T follicular helper cell (primary cell): ENCODE measurements around the gene GABBR2.

ENCODE experiments used
- DNase-seq: peaks from one replicate; pipeline ENCODE4 v3.0.0-alpha.2; 2020; ENCODE audit warnings: low read depth

Gene GABBR2

DNA sequence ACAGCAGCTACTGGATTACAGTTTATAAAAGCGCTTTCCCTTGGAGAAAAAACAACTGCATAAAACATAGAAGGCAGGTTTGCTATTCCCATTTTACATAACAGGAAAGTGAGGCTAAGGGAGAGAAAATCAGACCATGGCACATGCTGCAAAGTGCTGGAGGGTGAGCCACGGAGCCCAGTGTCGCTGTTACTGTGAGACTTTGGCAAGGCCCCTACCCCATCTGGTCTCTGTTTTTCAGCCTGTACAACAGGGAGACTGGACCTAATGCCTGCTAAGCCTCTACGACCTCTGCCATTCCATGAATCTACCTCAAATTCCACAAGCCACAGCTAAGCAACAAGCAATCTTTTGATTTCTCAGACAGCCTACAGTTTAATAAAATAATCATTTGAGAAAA lies 139.2 kb downstream of the GABBR2 start:
- no peak for DNase-seq

DNA sequence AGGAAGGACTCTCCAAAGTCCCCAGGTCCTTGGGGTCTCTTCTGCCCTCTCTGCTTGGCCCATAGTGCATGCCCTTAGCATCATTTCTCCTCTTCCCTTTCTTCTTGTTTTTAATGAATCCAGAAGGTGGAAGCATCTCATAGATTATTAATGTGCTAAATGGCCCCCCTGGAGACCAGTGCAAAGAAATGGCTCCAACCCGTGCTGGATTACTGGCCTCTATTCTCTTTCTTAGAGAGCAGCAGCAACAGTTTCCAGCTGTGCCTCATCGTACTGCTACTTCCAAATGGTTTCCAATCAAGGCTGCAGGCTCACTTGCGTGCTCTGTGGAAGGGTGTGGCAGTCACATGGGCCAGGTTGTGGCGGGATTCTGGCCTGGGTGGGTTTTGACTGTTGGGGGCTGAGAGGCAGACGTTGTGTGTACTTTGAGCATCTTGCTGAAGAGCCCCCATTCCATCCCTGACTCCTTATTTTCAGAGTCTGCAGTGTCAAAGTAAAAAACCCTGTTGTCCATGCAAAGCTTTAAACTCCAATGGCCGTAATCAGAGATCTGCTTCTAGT lies 139.7 kb downstream of the GABBR2 start:
- DNase-seq = no peak

GRCh38 chr9:98568234-98568908 lies 140.4 kb downstream of the GABBR2 start:
- DNase-seq = no peak

GRCh38 chr9:98567540-98568233 lies 141.0 kb downstream of the GABBR2 start:
- DNase-seq = no peak

GRCh38 chr9:98565152-98566135 lies 143.3 kb downstream of the GABBR2 start:
- no peak for DNase-seq

DNA sequence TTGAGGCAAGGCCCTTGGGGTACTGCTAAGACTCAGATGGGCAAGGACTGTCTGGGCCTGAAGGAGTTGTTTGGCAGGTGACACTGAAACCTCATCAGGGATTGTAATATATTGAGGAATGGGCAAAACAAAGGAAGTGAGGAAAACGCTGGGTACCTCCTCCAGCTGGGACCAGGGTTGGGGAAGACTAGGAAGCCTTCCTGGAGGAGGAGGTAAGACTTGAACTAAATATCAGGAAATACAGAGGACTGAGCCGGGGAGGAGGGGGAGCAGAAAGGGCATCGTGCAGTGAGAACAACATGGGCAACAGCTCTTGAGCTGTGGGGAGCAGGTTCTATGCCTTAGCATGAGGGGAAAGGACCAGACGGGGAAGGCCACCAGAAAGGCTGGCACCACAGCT lies 144.0 kb downstream of the GABBR2 start:
- no peak for DNase-seq

GRCh38 chr9:98563988-98564387 lies 144.7 kb downstream of the GABBR2 start:
- no peak for DNase-seq

- DNase-seq = no peak
Observed at GRCh38 chr9:98563212-98563907, 145.4 kb downstream of the GABBR2 start.

DNA sequence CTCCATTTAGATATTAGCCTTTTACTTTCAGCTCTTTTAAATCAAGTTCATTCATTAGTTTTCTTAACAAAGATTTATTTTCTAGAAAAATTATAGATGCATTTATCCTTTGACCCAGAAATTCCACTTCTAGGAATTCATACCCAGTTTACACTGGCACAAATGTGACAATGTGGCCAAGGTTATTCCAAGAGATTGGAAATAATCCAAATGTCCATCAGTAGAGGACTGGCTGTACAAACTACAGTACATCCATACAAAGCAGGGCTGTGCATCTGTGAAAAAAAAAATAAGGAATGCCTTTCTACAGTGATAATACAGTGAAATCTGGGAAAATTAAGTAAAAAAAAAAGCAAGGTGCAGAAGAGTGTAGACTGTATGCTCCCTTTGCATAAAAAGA lies 149.2 kb downstream of the GABBR2 start:
- DNase-seq = no peak

DNA sequence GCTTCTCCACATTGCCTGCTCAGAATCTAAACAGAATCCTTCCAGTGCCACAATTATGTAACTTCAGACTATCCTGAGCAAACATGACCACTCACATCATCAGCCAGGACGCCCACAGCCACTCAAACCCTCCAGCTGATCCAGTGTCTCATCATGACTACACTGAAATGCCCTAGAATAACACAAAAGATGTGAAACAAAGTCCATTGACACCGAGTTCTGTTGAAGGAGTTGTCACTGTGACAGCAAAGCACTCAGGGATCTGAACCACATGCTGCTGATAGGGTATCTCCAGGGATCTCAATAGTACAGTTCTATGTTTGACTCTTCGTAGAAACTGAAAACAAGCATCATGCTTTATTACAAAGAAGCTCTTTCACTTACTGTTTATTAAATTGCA lies 150.2 kb downstream of the GABBR2 start:
- no peak for DNase-seq

- no peak for DNase-seq
Observed at GRCh38 chr9:98556511-98556910, 152.2 kb downstream of the GABBR2 start.

GRCh38 chr9:98555651-98556465 lies 152.9 kb downstream of the GABBR2 start:
- DNase-seq = no peak

GRCh38 chr9:98554752-98555151 lies 154.0 kb downstream of the GABBR2 start:
- DNase-seq = no peak

- DNase-seq = no peak
Observed at GRCh38 chr9:98552331-98552730, 156.4 kb downstream of the GABBR2 start.

- DNase-seq = no peak
Observed at GRCh38 chr9:98551511-98552286, 157.0 kb downstream of the GABBR2 start.

DNA sequence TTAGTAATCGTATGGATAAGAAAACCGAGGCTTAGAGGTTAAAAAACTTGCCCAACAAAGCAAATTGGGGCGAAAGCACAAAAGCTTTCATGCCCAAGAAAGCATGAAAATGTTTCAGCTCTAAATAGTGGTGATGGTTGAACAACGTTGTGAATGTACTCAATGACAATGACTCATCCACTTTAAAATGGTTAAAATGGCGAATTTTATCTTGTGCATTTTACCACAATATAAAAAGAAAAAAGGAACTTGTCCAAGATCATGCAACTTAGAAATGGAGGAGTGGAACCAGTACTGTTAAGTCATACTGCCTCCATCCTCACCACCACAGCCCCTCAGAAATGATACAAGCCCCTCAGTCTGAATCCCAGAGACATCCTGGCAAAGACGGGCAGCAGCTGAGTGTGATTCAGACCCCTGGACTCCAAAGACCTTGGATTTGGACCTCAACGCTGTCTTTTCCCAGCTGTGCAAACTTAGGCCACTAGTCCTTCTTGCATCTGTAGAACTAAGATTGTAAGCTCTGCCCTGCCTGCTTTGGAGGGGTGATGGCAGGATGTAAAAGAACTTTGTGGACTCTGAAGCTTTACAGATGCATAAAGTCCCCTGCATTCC lies 158.4 kb downstream of the GABBR2 start:
- DNase-seq = no peak

DNA sequence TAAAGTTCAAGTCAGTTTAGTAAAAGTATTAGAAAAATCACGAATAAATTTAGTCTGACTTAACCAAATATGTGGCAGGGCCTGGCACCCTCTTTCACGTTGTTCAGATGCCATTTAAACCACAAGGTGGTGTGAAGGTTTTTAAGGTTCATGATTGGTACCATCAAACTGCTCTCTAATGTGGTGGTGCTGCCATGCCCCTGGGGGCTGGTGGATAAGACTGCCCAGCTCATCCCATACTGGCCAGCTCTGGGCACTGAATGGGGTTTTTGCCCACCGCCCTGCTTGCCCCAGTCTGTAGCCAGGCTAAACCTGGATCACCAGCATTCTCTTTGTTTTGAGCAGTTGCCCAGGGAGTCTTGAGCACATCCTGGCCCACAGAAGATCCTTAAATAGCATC lies 159.3 kb downstream of the GABBR2 start:
- no peak for DNase-seq

GRCh38 chr9:98547606-98548005 lies 161.1 kb downstream of the GABBR2 start:
- no peak for DNase-seq

DNA sequence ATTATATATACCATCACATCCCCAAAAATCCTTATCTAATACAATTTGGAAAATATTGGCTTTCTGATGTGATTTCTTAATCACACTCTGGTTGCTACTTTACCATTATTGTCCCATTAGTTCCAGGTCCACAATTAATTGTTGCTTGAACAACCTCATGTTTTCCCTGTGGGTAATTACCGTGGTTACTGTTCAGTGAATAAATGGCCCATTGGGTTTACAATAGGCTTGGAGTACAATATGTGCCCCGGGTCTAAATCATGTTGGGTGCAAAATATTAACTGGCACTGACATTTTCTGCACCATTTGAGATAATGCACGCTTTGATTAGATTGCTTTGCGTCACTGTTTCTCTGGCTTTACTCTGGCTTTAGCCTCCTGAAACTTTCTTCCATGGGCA lies 163.7 kb downstream of the GABBR2 start:
- no peak for DNase-seq
